ENCODE data around the gene RETREG2. TPM values are rescaled to one million over a fixed set of nuclear protein-coding genes. Genes with fewer than 3 reads are reported as not detected.

Gene RETREG2
- total RNA-seq, 1 experiment from 2014 or later: 106 TPM

DNA sequence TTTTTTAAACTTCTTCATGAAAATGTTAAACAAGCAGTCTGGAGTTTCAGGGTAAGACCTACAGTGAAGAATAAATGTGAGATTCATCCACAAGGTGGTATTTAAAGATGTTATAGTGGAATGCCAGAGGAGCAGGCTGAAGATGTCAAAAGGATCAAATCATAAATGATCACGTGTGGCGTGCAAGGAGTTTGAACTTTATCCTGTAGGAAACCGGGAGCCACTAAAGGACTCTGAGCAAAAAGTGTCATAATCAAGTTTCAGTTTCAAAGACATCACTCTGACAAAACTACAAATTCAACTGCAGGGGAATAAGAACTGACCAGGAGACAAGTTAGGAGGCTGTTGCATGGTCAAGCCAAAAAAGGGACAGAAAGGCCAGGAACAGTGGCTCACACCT lies 37.4 kb upstream of the RETREG2 start:
- CTCF ChIA-PET: interaction anchor here (0.5 kb wide), 1 partner anchor 161 kb away, joined by 4 read pairs; no protein-coding TSS in a partner anchor
- intact Hi-C loops (cut with micrococcal nuclease; ENCODE audit: unreplicated experiment): no loop called here
- Histone ChIP-seq H3K36me3 (ENCODE audit: control insufficient read depth, insufficient read depth, low read length) (0 out of 2 replicates have a peak, but pooled peaks cover 2% of the 10 kb centered on the region), H3K27me3 (ENCODE audit: control insufficient read depth, insufficient read depth, low read length) (no peaks in the 10 kb centered on the region), H3K4me3 (ENCODE audit: low read depth in 2 of 2, low read length in 2 of 2) (no peak overlapping the region), H3K4me1 (ENCODE audit: control insufficient read depth, insufficient read depth, low read length) (no peaks in the 10 kb centered on the region), H3K27ac (ENCODE audit: low read length) (no peak overlapping the region), H3K9me3 (ENCODE audit: control insufficient read depth, insufficient read depth, low read depth, low read length) (no peaks in the 10 kb centered on the region)
- no peak for ATAC-seq
- DNase-seq (ENCODE audit: low read depth, low spot score): no peak
- POLR2A ChIA-PET: no interaction called here
- in situ Hi-C loops (cut with HindIII; ENCODE audit: low pct_unique_long_range_greater_than_20kb, low sequenced_read_pairs): no loop called here
- TF ChIP-seq SIN3A (IDR thresholded peaks at IDR 0.05; ENCODE audit: borderline replicate concordance, insufficient read depth, low read depth, low read length): no peak
- BruUV-seq (replicated peaks): no TSS peak

GRCh38 chr2:219142329-219142728 lies 35.7 kb upstream of the RETREG2 start:
- peak; percentile 34; the same call in 1 of the 2 replicates for ATAC-seq
- Histone ChIP-seq H3K9me3 (ENCODE audit: control insufficient read depth, insufficient read depth, low read depth, low read length) (no peaks in the 10 kb centered on the region), H3K36me3 (ENCODE audit: control insufficient read depth, insufficient read depth, low read length) (0 out of 2 replicates have a peak, but pooled peaks cover 2% of the 10 kb centered on the region), H3K4me3 (ENCODE audit: low read depth in 2 of 2, low read length in 2 of 2) (no peak overlapping the region), H3K27me3 (ENCODE audit: control insufficient read depth, insufficient read depth, low read length) (no peaks in the 10 kb centered on the region), H3K27ac (ENCODE audit: low read length) (no peak overlapping the region), H3K4me1 (ENCODE audit: control insufficient read depth, insufficient read depth, low read length) (no peaks in the 10 kb centered on the region)
- no peak for TF ChIP-seq SIN3A (IDR thresholded peaks at IDR 0.05; ENCODE audit: borderline replicate concordance, insufficient read depth, low read depth, low read length)
- no peak for TF ChIP-seq CTCF (IDR thresholded peaks at IDR 0.05)
- TF ChIP-seq, protein P1, sequence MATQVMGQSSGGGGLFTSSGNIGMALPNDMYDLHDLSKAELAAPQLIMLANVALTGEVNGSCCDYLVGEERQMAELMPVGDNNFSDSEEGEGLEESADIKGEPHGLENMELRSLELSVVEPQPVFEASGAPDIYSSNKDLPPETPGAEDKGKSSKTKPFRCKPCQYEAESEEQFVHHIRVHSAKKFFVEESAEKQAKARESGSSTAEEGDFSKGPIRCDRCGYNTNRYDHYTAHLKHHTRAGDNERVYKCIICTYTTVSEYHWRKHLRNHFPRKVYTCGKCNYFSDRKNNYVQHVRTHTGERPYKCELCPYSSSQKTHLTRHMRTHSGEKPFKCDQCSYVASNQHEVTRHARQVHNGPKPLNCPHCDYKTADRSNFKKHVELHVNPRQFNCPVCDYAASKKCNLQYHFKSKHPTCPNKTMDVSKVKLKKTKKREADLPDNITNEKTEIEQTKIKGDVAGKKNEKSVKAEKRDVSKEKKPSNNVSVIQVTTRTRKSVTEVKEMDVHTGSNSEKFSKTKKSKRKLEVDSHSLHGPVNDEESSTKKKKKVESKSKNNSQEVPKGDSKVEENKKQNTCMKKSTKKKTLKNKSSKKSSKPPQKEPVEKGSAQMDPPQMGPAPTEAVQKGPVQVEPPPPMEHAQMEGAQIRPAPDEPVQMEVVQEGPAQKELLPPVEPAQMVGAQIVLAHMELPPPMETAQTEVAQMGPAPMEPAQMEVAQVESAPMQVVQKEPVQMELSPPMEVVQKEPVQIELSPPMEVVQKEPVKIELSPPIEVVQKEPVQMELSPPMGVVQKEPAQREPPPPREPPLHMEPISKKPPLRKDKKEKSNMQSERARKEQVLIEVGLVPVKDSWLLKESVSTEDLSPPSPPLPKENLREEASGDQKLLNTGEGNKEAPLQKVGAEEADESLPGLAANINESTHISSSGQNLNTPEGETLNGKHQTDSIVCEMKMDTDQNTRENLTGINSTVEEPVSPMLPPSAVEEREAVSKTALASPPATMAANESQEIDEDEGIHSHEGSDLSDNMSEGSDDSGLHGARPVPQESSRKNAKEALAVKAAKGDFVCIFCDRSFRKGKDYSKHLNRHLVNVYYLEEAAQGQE (IDR thresholded peaks at IDR 0.05; ENCODE audit: insufficient read depth in 1 of 2, low read depth in 2 of 2, low read length in 1 of 2): no peak
- TF ChIP-seq POLR2AphosphoS5 (IDR thresholded peaks at IDR 0.05; ENCODE audit: low read depth, low read length): no peak
- TF ChIP-seq TCF7L2 (IDR thresholded peaks at IDR 0.05; ENCODE audit: low read depth, low read length): no peak
- POLR2A ChIA-PET: no interaction called here
- no TSS peak for BruUV-seq (replicated peaks)
- intact Hi-C loops (cut with micrococcal nuclease; ENCODE audit: unreplicated experiment) (no loop called here), in situ Hi-C loops (cut with HindIII; ENCODE audit: low pct_unique_long_range_greater_than_20kb, low sequenced_read_pairs) (no loop called here)
- CTCF ChIA-PET: no interaction called here
- no peak for DNase-seq (ENCODE audit: low read depth, low spot score)

DNA sequence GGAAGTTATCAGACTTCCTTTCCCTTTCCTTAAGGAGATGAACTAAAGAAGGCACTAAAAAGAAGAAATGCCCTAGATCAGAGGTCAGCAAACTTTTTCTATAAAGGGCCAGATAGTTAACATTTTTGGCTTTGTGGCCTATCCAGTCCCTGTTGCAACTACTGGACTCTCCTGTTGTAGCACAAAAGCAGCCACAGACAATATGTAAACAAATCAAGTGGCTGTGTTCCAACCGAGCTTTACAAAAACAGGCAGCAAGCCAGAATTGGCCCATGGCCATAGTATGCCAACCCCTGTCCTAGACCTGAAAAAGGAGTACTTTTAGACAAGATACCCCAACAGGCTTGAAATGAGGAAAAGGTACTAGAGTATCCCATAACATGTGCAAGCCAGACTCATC lies 28.4 kb upstream of the RETREG2 start:
- in situ Hi-C loops (cut with HindIII; ENCODE audit: low pct_unique_long_range_greater_than_20kb, low sequenced_read_pairs): no loop called here
- no peak overlapping the region for H3K4me3 ChIP-seq (ENCODE audit: low read depth in 2 of 2, low read length in 2 of 2)
- H3K4me1 ChIP-seq (ENCODE audit: control insufficient read depth, insufficient read depth, low read length): no peaks in the 10 kb centered on the region
- CTCF ChIA-PET: no interaction called here
- H3K36me3 ChIP-seq (ENCODE audit: control insufficient read depth, insufficient read depth, low read length): no peaks in the 10 kb centered on the region; the same call in 1 of the 2 replicates
- no peaks in the 10 kb centered on the region for H3K9me3 ChIP-seq (ENCODE audit: control insufficient read depth, insufficient read depth, low read depth, low read length)
- POLR2A ChIA-PET: no interaction called here
- DNase-seq (ENCODE audit: low read depth, low spot score) (no peak), ATAC-seq (no peak)
- H3K27me3 ChIP-seq (ENCODE audit: control insufficient read depth, insufficient read depth, low read length): no peaks in the 10 kb centered on the region
- TF ChIP-seq, protein P1 (IDR thresholded peaks at IDR 0.05; ENCODE audit: insufficient read depth in 1 of 2, low read depth in 2 of 2, low read length in 1 of 2): no peak
- TF ChIP-seq TCF7L2 (IDR thresholded peaks at IDR 0.05; ENCODE audit: low read depth, low read length) (no peak), CTCF (IDR thresholded peaks at IDR 0.05) (no peak), SIN3A (IDR thresholded peaks at IDR 0.05; ENCODE audit: borderline replicate concordance, insufficient read depth, low read depth, low read length) (no peak), POLR2AphosphoS5 (IDR thresholded peaks at IDR 0.05; ENCODE audit: low read depth, low read length) (no peak)
- intact Hi-C loops (cut with micrococcal nuclease; ENCODE audit: unreplicated experiment): loop anchor here (10.0 kb wide), 3 partner anchors 125 to 295 kb away; partner anchors contain the start of genes CRYBA2 and WNT6
- BruUV-seq (replicated peaks): no TSS peak
- no peak overlapping the region for H3K27ac ChIP-seq (ENCODE audit: low read length)

Measured in Panc1 (cell line).